NB4 (cell line): ENCODE results near the gene ZFP36.

Experiments
- DNase-seq: peaks from one replicate; pipeline ENCODE4 v3.0.0; 2010; ENCODE audit warnings: low read depth
- H3K4me3 ChIP-seq: one replicate; pipeline ENCODE4 v1.5.1; 2011; ENCODE audit warnings: mild to moderate bottlenecking, low read depth, low read length, moderate library complexity
- CTCF ChIP-seq: IDR thresholded peaks from one replicate; pipeline ENCODE4 v1.5.1; 2012; ENCODE audit warnings: low read depth, low read length
- MYC ChIP-seq: IDR thresholded peaks from 2 replicates; pipeline ENCODE4 v1.6.1; 2011; ENCODE audit warnings: low read depth, low read length
- POLR2A ChIP-seq: IDR thresholded peaks from 2 replicates; pipeline ENCODE4 v1.6.1; 2011; ENCODE audit warnings: mild to moderate bottlenecking; ENCODE audit not compliant: insufficient read length; ENCODE audit errors: extremely low read depth
- TF ChIP-seq, protein P1 (sequence below): IDR thresholded peaks from 2 replicates; pipeline ENCODE4 v1.6.1; 2011; ENCODE audit warnings: low read depth, low read length

The ZFP36 gene

GRCh38 chr19:39438270-39438934, 31.8 kb downstream of the ZFP36 start:
- no peak overlapping the region for H3K4me3 ChIP-seq
- TF ChIP-seq CTCF (no peak), POLR2A (no peak), MYC (no peak)
- TF ChIP-seq, protein P1, sequence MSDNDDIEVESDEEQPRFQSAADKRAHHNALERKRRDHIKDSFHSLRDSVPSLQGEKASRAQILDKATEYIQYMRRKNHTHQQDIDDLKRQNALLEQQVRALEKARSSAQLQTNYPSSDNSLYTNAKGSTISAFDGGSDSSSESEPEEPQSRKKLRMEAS: no peak
- no peak for DNase-seq

DNA sequence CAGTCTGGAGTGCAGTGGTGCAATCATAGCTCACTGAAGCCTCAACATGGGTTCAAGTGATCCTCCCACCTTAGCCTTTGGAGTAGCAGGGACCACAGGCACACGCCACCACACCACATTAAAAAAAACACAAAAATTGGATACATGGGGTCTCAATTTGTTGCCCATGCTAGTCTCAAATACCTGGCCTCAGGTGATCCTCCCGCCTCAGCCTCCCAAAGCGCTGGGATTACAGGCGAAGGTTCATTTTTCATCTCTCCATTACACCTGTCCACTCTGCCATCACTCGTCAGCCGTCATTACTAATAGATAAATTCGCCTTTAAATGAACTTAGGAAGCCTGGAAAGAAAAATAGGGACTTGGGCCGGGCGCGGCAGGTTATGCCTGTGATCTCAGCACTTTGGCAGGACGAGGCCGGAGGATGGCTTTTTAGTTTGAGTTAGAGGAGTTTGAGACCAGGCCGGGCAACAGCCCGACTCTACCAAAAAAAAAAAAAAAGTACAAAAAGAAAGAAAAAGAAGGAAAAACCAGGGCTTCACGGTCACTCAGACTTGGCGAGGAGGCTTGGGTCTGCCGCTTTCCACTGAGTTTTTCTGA, 38.0 kb downstream of the ZFP36 start:
- peak; percentile 23 for DNase-seq

DNA sequence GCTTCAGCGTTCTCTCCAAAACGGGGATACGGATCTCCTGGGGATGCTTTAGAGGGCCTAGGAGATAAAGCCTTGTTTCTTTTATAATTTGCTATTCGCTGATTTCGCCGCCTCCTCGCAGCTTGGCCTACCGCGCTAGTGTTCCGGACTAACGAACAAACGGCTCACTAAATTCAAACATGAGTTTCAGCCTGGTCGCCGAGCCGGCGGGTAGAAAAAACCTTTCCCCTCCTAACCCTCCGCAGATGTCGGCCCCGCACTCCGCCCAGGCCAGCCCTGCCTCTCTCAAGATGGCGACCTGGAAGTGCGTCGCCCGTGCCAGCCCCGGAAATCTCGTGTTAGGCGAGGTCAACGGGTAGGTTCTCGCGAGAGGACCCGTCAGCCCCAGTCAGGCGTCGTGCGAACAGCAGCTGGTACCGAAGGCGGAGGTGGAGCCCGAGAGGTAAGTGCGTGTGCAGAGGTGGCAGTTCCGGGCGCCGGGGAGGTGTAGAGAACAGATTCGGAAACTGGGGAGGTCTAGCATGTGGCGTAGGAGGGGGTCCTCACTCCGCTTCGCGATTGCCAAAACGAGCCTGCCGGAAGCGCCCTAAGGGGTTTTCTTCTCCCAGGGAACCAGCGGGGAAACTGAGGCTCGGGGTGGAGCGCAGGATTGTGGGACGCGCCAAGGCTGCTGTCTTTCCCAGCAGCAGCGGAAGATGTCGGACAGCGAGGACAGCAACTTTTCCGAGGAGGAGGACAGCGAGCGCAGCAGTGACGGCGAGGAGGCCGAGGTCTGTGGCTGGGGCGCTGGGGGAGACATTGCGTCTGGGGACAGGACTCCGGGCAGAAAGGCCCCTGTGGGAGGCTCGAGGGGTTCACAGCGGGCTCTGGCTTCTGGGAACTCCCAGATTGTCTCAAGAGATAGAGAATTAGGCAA, 38.8 kb downstream of the ZFP36 start, which contains the start of gene SUPT5H:
Gene SUPT5H, plus strand, starts transcription at position 387 of the 916 bp plus-strand sequence. Its CDS starts 309 bp downstream, at position 696.
- TF ChIP-seq, protein P1: peak; percentile 87
- TF ChIP-seq POLR2A (peak; percentile 80), MYC (peak; percentile 71; the same call in 1 of the 2 replicates), CTCF (no peak)
- peak; percentile 95 for DNase-seq
- peak within 1 kb of the TSS; percentile 93 for H3K4me3 ChIP-seq

More for the DNA sequence above, 38.0 kb downstream of the ZFP36 start:
- H3K4me3 ChIP-seq: peak overlapping the region; percentile 93
- TF ChIP-seq MYC (no peak), CTCF (no peak), POLR2A (no peak)
- TF ChIP-seq, protein P1: no peak

- no peak for DNase-seq
- no peak for TF ChIP-seq POLR2A
- TF ChIP-seq CTCF: no peak
- TF ChIP-seq MYC: no peak
- TF ChIP-seq, protein P1: no peak
Observed at GRCh38 chr19:39446365-39447084, 39.9 kb downstream of the ZFP36 start.

DNA sequence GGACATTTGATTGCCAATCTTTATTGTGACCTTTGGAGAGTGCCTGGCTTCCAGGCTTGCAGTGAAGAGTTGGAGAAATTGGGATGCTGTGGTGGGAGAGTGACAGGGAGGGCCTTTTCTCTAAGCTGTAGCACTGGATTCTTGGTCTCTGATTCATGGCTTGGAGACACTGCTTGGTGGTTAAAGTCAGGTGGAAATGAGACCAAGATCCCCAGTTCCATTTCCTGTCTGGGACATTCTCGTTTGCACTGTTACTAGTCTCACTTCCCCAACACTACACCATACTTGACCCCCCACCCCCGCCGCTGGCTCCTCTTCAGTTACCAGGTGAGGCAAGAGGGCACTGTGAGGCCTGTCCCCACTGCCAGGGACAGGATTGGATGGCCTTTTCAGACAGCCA, 41.6 kb downstream of the ZFP36 start:
- peak; percentile 23 for DNase-seq
- no peak for TF ChIP-seq CTCF
- H3K4me3 ChIP-seq: no peak overlapping the region

More at GRCh38 chr19:39446365-39447084, 39.9 kb downstream of the ZFP36 start:
- peak overlapping the region; percentile 93 for H3K4me3 ChIP-seq
